Ecto neural progenitor cell (in vitro differentiated cells): ENCODE data around the gene CCDC6.
"Not testable (repeated sequence)": the region's sequence is repeated elsewhere in the genome, so short reads cannot be mapped to it uniquely, and the experiment has no call there.

Experiments used
- DNase-seq: peaks from one replicate; pipeline ENCODE4 v3.0.0-alpha.2; 2018; ENCODE audit warnings: low spot score

The CCDC6 gene

DNA sequence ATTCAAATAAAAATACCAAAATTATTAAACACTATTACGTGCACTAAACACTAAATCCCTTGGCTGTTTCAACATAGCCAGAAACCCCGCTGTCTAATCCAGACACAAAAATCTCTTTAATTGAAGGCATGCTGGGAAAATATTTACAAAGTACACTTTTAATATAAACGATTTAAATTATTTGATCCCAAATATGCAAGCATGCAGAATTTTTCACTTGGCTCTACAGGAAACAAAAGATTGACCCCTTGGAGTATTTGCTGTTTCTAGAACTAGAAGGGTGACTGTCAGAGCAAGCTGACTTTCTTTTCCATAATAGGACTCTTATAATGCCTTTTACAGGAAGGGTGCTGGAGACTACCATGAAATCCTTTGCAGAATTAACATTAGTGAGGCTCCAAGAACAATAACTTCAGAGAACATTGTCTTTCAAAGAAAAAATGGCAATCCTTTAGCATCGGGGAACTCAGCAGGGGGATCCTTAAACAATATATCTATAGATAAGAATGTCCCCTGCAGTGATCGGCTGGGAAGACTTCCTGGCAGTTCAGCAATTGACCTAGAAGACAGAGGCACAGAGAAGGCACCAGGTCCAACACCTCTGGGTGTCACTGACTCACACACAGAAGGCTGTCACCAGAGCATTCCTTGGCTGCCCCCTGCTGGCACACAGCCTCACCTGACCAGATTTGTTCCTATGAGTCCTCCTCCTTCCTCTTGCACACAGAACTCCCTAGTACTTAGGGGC is 97.3 kb downstream of the CCDC6 start:
- DNase-seq, result peak; percentile 69

DNA sequence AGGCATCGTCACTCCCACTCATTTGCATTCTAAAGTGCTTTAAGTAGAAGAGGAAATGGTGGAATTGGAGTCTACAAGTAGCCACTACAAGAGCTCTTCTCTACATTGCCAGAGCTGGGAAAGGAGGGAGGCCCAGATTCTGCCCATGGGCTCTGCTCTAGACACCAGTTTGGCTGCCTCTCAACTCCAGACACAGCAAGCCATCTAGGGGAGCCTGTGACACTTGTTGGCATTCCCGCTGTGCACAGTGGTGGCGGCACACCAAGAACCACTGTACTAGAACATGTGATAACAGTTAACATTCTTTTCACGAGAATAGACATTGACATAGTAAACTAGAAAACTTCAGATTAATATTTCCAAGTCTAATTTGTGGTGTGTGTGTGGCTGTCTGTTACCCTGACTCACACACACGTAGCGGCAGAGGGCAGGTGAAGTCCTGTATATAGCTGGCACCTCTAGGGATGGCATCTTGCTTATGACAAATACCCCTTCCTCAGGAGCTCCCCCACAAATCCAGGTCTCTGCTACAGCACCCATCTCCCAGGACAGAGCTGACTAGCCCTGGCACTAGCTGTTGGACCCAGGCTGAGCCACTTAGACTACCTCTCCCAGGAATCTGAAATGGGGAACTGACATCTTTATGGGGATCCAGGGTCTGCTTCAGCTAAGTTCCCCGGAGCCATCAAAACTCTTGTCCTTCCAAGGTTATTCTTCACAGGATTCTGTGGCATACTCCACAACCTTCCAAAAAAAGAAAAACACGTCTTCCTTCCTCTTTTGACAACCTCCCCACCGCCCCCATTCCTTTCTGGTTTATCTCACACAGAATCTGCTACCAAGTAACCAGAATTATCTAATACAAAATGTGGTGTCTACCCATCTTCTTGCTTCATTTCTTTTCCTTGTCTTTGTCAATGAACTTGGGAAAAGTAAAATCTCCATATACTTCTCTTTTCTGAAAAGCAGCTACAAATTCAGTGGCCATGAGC is 98.4 kb downstream of the CCDC6 start:
- DNase-seq, result no peak

DNA sequence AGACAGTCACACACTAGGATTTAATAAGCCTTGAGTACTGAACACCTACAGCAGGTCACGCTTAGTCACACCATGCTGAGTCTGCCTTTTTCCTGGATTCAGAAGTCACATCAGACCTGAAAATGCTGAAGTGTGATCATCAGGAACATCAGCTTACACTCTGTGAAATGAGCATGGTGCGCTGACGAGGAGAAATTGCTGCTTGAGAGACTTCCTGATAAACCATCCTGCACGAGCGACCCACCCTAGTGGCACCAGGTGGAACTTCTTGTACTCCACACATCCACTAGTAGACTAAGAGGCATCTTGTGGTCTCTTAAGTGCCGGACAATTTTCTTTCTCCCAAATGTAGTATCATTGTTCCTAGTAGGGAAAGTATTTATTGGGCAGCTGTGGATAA is 101.3 kb downstream of the CCDC6 start:
- peak; percentile 51 for DNase-seq

DNA sequence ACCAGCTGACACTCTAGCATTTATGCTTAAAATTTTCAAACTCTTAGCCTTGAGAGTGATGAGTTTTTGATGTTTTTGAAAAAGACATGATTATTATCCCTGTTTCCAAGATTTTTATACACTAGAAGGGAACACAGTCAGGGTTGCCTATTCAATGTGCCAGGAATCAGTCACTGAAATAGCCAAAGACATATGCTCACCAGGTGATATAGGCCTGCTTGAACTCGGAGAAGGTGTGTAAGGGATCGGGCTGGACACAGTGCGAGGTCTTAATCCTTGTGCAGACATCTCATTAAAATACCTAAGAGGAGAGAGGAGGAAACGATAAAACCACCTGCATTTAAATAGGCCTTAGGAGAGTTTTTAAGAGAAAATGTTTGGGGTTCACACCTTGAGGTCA is 102.1 kb downstream of the CCDC6 start:
- DNase-seq, result no peak

DNA sequence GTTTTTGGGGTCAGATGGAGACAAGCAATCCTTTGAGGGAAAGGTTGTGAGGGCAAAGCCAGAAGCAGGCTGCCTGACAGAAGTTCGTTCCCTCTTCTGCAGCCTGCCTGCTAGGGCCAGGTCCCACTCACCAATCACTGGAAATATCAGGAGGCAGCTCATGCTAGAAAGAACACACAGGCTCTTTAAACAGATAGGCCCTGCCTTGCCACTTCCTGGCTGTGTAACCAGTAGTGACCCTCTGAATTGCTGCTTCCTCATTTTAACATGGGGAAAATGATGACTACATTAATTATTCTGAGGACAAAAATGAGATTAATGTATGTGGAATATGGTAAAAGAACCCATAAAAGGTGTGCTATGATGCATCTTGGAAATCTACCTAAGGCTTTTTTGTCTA is 102.6 kb downstream of the CCDC6 start:
- no peak for DNase-seq

DNA sequence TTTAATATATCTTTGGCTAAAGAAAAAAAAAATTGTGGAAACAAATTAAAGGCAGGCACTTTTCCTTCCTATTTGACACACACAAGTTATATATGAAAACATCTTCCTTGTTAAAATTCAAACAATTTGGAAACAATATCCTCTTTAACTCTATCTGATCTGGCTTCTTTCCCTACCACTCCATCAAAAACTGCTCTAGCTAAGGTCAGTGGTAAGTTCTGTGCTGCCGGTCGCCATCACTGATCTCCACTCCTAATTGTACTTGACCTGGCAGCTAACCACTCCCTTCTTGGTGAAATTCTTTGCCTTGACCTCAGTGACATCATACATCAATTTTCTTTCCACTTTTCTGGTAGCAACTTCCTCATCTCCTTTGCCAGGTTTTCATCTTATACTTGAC is 105.2 kb downstream of the CCDC6 start:
- no peak for DNase-seq

DNA sequence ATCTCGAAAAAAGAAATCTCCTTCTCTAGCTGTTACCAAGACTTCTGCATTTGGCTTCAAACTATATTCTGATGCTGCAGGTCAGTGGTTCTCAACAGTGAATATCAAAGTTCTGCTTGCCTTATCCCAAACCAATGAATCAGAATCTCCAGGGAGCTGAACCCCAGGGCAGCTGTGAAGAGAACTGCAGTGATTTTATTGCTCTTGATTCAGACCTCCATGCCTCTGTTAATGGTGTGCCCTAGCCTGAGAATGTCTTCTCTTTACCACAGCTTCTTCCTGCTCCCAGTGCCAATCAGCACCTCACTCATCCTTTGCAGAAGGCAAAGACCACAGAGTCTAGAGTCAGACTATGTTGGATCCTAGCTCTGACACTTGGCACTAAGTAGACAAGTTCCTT is 106.9 kb downstream of the CCDC6 start:
- no peak for DNase-seq

DNA sequence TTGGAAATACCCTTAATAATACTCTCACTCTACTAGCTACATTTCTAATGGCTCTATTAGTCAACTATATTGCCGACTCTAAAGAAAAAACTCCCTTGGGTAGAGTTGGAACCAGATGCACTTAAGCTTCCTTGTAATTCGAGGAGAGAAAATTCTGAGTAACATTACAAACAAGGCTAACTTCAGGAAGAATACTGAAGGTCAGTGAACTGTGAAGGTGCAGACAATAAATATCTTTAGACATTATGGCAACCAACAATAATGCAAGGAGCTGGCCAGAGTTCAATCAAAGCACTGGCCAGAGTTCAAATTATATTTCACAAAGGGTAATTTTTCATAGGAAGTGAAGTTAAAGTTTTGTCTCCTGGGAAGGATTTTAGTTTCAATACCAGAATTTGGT is 112.4 kb downstream of the CCDC6 start:
- no peak for DNase-seq

DNA sequence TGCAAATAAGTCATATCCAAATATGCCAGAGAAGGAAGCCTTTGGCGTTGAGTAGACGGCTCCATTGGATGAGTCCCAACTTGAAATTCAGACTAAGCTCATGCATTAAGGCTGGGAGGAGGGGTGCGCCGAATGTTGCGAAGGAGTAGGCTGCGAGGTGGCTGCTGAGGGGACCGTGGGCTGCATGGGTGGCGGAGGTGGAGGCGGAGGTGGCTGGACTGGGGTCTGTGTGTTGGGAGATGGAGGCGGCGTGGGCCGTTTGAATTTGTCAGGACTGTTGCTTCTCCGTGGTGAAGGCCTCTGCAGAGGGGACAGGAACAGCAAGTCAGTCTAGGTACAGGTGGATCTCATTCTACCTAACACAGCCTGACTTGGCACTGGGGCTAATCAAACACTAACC is 113.5 kb downstream of the CCDC6 start:
- no peak for DNase-seq

DNA sequence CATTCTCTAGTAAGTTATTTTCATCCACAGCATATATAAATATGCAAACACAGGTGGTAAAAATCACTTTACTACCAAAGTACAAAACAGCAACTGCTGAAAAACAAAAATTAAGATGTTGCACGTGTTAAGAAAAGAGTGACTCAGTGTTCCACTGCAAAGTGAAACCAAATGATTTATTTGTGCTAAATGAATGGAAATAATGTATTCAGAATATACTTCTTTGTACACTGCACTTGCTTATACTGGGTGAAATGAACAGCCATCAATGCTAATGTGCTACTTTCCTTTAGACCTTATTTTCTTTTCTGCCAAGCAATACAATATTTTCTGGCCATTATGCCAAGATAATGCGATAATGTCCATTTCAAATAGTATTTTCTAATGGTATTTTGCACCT is 114.8 kb downstream of the CCDC6 start:
- DNase-seq, result no peak

DNA sequence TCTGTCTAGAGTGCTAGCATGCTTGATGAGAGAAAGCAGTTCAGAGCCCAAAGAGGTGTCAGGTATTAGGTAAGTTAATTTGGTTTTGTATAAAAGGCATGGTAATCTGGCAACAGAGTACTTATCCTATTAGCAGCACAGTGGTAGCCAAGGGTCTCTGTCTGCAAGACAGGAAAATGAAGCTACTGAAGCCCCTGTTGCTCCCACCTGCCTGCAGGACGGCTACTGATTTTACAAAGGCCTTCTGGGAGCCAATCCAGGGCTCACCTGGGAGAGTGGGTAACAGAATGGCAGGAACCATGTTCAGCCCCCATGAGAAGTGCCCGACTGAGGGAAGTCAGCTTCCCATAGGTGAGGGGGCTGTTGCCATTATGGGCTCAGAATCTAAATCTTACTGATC is 116.3 kb downstream of the CCDC6 start:
- DNase-seq, result not testable (repeated sequence)

DNA sequence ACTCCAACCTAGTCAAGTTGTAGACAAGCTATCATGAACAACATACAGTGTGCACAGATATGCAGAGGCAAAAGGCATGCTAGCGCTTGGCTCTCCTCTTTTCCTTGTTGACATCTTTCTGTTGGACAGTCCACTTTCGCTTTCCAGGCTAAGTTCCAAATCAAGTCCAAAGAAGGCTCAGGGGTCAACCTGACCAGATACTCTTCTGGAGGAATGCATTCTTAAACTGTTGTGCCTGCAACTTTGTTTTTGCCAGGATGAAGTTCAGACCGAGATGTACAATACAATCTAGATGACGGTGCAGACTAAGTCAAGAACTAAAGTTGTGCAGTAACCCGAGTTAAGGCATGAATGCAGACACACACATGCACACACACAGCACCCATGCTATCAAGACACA is 117.4 kb downstream of the CCDC6 start:
- DNase-seq, result not testable (repeated sequence)

DNA sequence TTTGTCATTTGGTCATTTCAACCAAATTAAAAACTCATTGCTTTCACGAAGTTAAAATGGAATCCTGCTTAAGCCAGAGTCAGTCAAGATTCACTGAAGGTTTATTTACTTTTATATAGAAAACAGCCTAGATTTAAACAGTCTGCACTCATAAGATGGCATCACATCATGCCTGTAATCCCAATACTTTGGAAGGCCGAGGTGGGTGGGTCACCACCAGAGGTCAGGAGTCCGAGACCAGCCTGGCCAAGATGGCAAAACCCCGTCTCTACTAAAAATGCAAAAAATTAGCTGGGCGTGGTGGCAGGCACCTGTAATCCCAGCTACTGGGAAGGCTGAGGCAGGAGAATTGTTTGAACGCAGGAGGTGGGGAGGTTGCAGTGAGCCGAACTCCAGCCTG is 119.3 kb downstream of the CCDC6 start:
- DNase-seq, result not testable (repeated sequence)

DNA sequence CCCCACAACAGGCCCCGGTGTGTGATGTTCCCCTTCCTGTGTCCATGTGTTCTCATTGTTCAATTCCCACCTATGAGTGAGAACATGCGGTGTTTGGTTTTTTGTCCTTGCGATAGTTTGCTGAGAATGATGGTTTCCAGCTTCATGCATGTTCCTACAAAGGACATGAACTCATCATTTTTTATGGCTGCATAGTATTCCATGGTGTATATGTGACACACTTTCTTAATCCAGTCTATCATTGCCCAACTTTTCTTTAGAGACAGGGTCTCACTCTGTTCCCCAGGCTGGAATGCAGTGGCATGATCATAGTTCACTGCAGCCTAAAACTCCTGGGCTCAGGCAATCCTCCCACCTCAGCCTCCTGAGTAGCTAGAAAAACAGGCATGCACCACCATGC is 120.9 kb downstream of the CCDC6 start:
- DNase-seq, result not testable (repeated sequence)

DNA sequence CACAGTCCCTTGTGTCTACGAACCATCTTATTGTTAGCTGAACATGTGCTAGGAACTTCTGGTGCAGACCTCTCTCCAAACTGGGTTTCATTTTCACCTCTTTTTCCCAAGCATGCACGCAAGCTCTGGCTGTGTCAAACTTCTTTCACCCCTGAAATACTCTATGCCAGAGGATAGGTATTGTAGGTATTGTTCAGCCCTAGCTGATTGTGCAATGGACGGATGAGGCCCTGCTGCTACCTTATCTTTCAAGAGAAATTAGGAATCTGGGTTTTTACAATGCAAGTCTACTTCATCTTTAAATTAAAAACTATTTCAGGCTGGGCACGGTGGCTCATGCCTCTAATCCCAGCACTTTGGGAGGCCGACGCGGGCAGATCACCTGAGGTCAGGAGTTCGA is 124.8 kb downstream of the CCDC6 start:
- no peak for DNase-seq

DNA sequence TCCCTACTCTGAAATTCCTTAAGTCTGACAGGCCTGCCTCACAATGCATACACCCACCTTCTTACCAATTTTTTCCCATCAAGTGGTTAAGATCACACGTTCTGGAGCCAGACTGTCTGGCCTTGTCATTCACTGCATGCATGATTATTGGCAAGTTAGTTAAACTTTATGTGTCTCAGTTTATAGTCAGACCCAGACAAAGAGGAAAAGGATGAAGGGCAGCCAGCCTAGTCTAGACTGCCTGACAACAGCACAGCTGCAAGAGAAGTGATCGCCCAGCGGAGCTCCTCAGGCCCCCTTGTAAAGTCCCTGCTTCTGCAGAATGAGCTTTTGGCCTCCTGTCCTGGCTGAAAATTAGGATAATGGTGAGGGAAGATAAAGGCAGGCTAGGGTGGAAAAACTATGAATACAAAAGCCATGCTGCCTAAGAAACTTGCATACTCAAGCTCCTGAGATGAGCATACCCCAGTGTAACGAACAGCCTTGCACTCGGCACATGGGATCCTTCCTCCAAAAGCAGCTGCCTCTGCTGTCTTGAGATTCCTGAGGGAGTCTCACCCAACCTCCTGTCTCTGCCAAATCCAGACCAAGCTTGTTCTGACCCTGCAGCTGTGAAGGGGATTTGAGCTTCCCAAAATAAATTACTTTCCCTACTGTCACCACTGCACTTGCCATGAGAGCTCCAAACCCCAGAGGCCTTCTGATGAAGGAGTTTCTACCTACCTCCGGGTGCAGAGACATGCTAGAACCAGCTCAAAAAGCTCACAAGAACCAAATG is 126.4 kb downstream of the CCDC6 start:
- DNase-seq, result no peak

DNA sequence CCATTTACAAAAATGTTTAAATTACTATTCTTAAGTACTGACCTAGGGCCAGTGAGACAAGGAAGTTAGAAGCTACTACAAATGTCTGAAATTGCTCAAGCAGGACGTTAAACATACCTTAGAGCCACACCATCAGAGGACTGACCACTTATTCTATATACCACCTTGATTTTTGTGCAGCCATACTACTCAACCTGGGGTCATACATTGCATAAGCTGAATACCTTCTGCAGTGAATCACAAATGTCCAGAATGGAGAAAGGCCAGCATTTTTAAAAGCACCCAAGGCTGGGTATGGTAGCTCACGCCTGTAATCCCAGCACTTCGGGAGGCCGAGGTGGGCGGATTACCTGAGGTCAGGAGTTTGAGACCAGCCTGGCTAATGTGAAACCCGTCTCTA is 131.9 kb downstream of the CCDC6 start:
- DNase-seq, result no peak

DNA sequence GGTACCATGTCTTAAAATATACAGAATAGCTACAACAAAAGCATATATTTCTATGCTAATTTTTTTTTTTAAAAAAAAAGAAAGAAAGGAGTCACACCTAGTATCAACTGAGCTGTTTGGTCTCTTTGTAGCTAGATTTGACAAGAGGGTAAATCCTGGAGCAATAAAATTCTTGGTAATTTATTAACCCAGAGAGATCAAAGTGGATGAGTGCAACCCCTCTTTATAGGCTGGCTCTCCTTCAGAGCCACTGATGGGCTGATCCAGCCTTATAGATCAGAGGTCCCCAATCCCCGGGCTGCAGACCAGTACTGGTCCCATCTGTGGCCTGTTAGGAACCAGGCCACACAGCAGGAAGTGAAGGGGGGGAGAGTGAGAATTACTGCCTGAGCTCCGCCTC is 133.3 kb downstream of the CCDC6 start:
- no peak for DNase-seq

DNA sequence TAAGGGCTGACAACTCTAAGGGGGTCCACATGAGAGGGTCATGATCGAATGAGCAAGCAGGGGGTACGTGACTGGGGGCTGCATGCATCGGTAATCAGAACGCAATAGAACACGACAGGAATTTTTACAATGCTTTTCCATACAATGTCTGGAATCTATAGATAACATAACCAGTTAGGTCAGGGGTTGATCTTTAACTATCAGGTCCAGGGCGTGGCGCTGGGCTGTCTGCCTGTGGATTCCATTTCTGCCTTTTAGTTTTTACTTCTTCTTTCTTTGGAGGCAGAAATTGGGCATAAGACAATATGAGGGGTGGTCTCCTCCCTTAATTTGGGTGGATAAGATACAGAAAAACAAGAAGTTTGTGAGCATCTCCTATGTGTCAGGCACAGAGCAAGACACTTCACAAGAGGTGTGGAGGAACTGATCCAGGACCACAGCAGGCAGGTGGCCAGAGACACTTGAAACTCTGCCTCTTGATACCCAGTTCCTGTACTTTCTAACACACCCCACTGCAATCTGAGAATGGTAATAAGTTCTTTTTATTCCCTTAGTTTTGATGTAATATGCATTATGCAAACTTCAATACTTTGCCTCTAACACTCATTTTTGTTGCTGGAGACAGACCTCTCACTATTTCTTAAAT is 135.1 kb downstream of the CCDC6 start:
- DNase-seq, result no peak

DNA sequence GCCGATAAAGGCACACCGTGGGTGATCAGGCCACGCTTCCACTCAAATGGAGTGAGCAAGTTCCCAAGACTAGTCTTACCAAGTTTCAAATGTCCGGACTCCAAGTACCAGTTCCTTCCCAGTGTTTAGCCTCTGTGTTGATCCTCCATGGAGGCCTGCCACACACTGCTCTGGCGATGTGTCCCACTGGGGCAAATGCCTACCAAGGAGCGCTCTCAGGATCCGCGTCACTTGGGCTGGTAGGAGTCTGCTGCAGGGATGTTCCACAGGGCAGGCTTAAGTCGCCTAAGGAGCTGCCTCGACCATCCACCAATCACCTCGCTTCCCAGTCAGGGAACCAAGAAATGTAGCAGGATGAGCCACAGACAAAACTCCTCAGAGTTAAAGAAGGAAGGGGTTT is 135.7 kb downstream of the CCDC6 start:
- DNase-seq, result no peak

DNA sequence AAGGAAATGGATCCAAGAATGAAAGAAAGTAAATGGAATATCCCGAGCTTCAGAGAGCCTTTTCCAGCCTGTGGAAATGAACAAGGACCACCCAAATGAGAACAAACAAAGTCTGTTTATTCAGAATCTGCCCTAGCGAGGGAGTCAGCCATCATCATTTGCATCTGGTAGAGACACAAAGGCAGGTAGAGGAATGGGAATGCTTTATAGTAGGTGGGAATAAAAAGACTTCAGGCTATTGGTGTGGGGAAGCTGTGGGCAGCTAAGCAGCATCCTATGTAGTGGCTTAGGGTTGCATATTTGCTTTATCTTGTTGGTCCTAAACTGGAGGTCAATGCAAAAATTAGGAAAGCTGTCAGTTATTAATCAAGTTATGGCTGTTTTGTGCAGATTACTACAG is 143.9 kb downstream of the CCDC6 start:
- DNase-seq, result no peak

DNA sequence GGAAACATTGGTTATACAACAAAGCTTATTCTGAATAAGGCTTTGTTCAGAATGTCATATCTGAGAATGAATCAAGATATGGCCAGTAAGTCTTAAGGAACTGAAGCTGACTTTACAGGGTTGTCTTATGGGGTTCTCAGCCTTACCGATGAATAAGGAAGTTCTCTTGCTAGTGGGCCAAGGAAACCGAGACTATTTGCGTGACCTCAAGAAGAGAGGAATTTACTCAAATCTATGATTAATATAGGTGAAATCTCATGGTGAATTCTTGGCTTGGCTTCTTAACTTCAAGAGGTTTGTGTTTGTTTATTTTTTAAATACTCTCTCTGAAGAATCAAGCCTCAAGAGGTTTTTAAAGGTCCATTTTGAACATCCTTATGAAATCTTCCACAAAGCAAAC is 148.4 kb downstream of the CCDC6 start:
- DNase-seq, result no peak
